DOHH2 (cell line): ENCODE results near the gene CAB39.

Source experiments
- H3F3A ChIP-seq: fragments of 200-600 bp; sonication (generic), shearing (Covaris generic); 2 replicates; pipeline ENCODE4 v1.6.0; 2016; ENCODE audit warnings: antibody characterized with exemption, mild to moderate bottlenecking; ENCODE audit not compliant: control insufficient read depth, insufficient read depth
- H3K27ac ChIP-seq: fragments of 200-600 bp; sonication (generic); 2 replicates; pipeline ENCODE4 v1.5.1; 2014; ENCODE audit warnings: low read depth, mild to moderate bottlenecking, low read length, moderate library complexity
- H3K27me3 ChIP-seq: fragments of 200-600 bp; sonication (generic); 2 replicates; pipeline ENCODE4 v1.6.1; 2014; ENCODE audit warnings: mild to moderate bottlenecking, low read length, mixed read lengths; ENCODE audit not compliant: control insufficient read depth
- H3K36me3 ChIP-seq: fragments of 200-600 bp; sonication (generic); 2 replicates; pipeline ENCODE4 v1.6.1; 2014; ENCODE audit warnings: mild to moderate bottlenecking, low read length, moderate library complexity, mixed read lengths; ENCODE audit not compliant: control insufficient read depth
- H3K4me1 ChIP-seq: fragments of 200-600 bp; sonication (generic); 2 replicates; pipeline ENCODE4 v1.6.1; 2014; ENCODE audit warnings: mild to moderate bottlenecking, low read length, mixed read lengths; ENCODE audit not compliant: control insufficient read depth
- H3K4me2 ChIP-seq: fragments of 200-600 bp; sonication (generic); 2 replicates; pipeline ENCODE4 v1.6.0; 2014; ENCODE audit warnings: mild to moderate bottlenecking, low read length, moderate library complexity
- H3K4me3 ChIP-seq: fragments of 200-600 bp; sonication (generic); 2 replicates; pipeline ENCODE4 v1.5.1; 2014; ENCODE audit warnings: mild to moderate bottlenecking, low read length, mixed read lengths
- H3K79me2 ChIP-seq: fragments of 200-600 bp; sonication (generic); 2 replicates; pipeline ENCODE4 v1.6.1; 2014; ENCODE audit warnings: mild to moderate bottlenecking, low read length, mixed read lengths; ENCODE audit not compliant: control insufficient read depth
- H3K9me2 ChIP-seq: fragments of 200-600 bp; sonication (generic); replicated peaks from 2 replicates; pipeline ENCODE4 v1.6.1; 2014; ENCODE audit warnings: mild to moderate bottlenecking, low read length, mixed read lengths; ENCODE audit not compliant: control insufficient read depth
- H3K9me3 ChIP-seq: fragments of 200-600 bp; sonication (generic); 2 replicates; pipeline ENCODE4 v1.6.1; 2014; ENCODE audit warnings: antibody characterized with exemption, low read length, mixed read lengths; ENCODE audit not compliant: control insufficient read depth, insufficient read depth
- H4K20me1 ChIP-seq: fragments of 200-600 bp; sonication (generic); 2 replicates; pipeline ENCODE4 v1.6.0; 2014; ENCODE audit warnings: low read depth, mild to moderate bottlenecking, antibody characterized with exemption, low read length, moderate library complexity; ENCODE audit not compliant: control insufficient read depth, insufficient read depth
- CTCF ChIP-seq: fragments of 200-600 bp; sonication (generic); IDR thresholded peaks from one replicate; pipeline ENCODE4 v1.5.1; 2014; ENCODE audit warnings: antibody characterized with exemption, mild to moderate bottlenecking, low read depth, low read length; ENCODE audit not compliant: poor library complexity, severe bottlenecking
- EZH2phosphoT487 ChIP-seq: fragments of 200-600 bp; sonication (generic); IDR thresholded peaks from 2 replicates; pipeline ENCODE4 v1.6.1; 2017; ENCODE audit warnings: borderline replicate concordance, mild to moderate bottlenecking, antibody characterized with exemption, low read length, moderate library complexity, mixed read lengths

CAB39 gene

GRCh38 chr2:230842473-230842872, 129.8 kb downstream of the CAB39 start:
- Histone ChIP-seq H3K4me3 (no peak overlapping the region), H3K27me3 (peaks cover 16% of the 10 kb centered on the region), H3K4me2 (no peak overlapping the region), H4K20me1 (no peaks in the 10 kb centered on the region), H3K9me2 (no peaks in the 10 kb centered on the region), H3F3A (no peaks in the 10 kb centered on the region), H3K9me3 (no peaks in the 10 kb centered on the region), H3K27ac (no peak overlapping the region), H3K4me1 (no peaks in the 10 kb centered on the region), H3K36me3 (no peaks in the 10 kb centered on the region), H3K79me2 (no peaks in the 10 kb centered on the region)
- TF ChIP-seq EZH2phosphoT487 (no peak), CTCF (no peak)

GRCh38 chr2:230843132-230843531, 130.5 kb downstream of the CAB39 start:
- Histone ChIP-seq H3K9me2 (no peaks in the 10 kb centered on the region), H4K20me1 (no peaks in the 10 kb centered on the region), H3F3A (no peaks in the 10 kb centered on the region), H3K79me2 (no peaks in the 10 kb centered on the region), H3K27me3 (peaks cover 17% of the 10 kb centered on the region), H3K4me2 (no peak overlapping the region), H3K4me3 (no peak overlapping the region), H3K27ac (no peak overlapping the region), H3K36me3 (no peaks in the 10 kb centered on the region), H3K4me1 (peaks cover 2% of the 10 kb centered on the region), H3K9me3 (no peaks in the 10 kb centered on the region)
- TF ChIP-seq CTCF: no peak
- TF ChIP-seq EZH2phosphoT487: no peak

- Histone ChIP-seq H3K4me2 (no peak overlapping the region), H3F3A (no peaks in the 10 kb centered on the region), H3K9me2 (no peaks in the 10 kb centered on the region), H3K79me2 (no peaks in the 10 kb centered on the region), H4K20me1 (no peaks in the 10 kb centered on the region), H3K4me1 (peaks cover 4% of the 10 kb centered on the region), H3K27ac (no peak overlapping the region), H3K27me3 (peaks cover 24% of the 10 kb centered on the region), H3K36me3 (no peaks in the 10 kb centered on the region), H3K9me3 (no peaks in the 10 kb centered on the region), H3K4me3 (no peak overlapping the region)
- TF ChIP-seq CTCF (no peak), EZH2phosphoT487 (no peak)
These were observed 133.7 kb downstream of the CAB39 start for GRCh38 chr2:230846360-230846759.

- no peaks in the 10 kb centered on the region for H3K36me3 ChIP-seq
- H3K9me3 ChIP-seq: no peaks in the 10 kb centered on the region
- H3F3A ChIP-seq: no peaks in the 10 kb centered on the region
- H4K20me1 ChIP-seq: no peaks in the 10 kb centered on the region
- H3K27ac ChIP-seq: no peak overlapping the region
- H3K9me2 ChIP-seq: no peaks in the 10 kb centered on the region
- H3K4me1 ChIP-seq: peaks cover 4% of the 10 kb centered on the region
- no peaks in the 10 kb centered on the region for H3K79me2 ChIP-seq
- H3K4me3 ChIP-seq: no peak overlapping the region
- 0 out of 2 replicates have a peak, but pooled peaks have one; percentile 21 for TF ChIP-seq EZH2phosphoT487
- TF ChIP-seq CTCF: peak; percentile 86
- peak overlapping the region; percentile 41 for H3K4me2 ChIP-seq
- H3K27me3 ChIP-seq: peaks cover 27% of the 10 kb centered on the region
These were observed 135.3 kb downstream of the CAB39 start for GRCh38 chr2:230847883-230848388.
